ENCODE results near the gene FNDC11. TPM values are rescaled to one million over a fixed set of nuclear protein-coding genes. Genes with fewer than 3 reads are reported as not detected.

The FNDC11 gene
- total and polyA plus RNA-seq, 5 experiments from 2014 or later: 0.13 to 0.36 (median 0.25) TPM; not detected in 2

DNA sequence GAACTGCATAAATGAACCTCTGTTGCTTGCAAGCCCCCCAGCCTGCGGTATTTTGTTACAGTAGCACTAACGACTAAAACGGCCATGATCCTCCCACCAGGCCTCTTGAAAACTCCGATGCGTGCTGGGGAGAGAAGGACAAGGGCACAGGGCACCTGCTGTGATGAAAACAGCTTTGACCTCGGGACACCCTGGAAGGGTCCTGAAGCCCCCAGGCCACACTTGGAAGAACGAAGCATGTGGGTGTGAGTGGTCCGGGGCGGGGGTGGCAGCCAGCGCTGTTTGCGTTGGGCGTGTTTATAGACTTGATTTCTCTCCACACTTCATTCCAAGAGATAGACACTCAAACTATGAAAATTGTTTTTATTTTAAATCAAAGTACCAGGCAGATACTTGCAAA lies 33.3 kb downstream of the FNDC11 start:
- Mint-ChIP-seq H3K4me3 (peak overlapping the region in 2 of 10 donors; percentile 1 to 36), H3K9me3 (no peaks in the 10 kb centered on the region), H3K27ac (peak overlapping the region in 5 of 10 donors; percentile 4 to 92 (median 74)), H3K36me3 (peaks cover 4 to 36% (median 13%) of the 10 kb centered on the region in 3 donors), H3K4me1 (peaks cover 13 to 24% (median 18%) of the 10 kb centered on the region in 4 donors), H3K27me3 (peaks cover 0 to 2% (median 0%) of the 10 kb centered on the region in 5 donors)
- DNase-seq (peak in 1 of 10 donors; percentile 27), ATAC-seq (no peak)
- POLR2A ChIA-PET: interaction anchor here (1.5 to 1.7 kb wide), 3 partner anchors 12 to 54 kb away, joined by 3 to 6 read pairs (median 5); no protein-coding TSS in a partner anchor

- POLR2A ChIA-PET: interaction anchor here (0.6 to 1.7 kb wide), 4 partner anchors 11 to 53 kb away, joined by 3 to 6 read pairs (median 5); no protein-coding TSS in a partner anchor
- no peaks in the 10 kb centered on the region for H3K9me3 Mint-ChIP-seq
- peaks cover 0 to 2% (median 0%) of the 10 kb centered on the region in 5 donors for H3K27me3 Mint-ChIP-seq
- H3K27ac Mint-ChIP-seq: peak overlapping the region in 8 of 10 donors; percentile 44 to 92 (median 74)
- peak overlapping the region in 6 of 10 donors; percentile 20 to 64 (median 43) for H3K4me3 Mint-ChIP-seq
- H3K36me3 Mint-ChIP-seq: peaks cover 5 to 40% (median 15%) of the 10 kb centered on the region in 3 donors
- H3K4me1 Mint-ChIP-seq: peaks cover 13 to 24% (median 18%) of the 10 kb centered on the region in 4 donors
- ATAC-seq (peak; percentile 39 to 89), DNase-seq (peak in 4 of 10 donors; percentile 33 to 62 (median 59))
Observed at GRCh38 chr20:63587776-63588591, 34.0 kb downstream of the FNDC11 start.

DNA sequence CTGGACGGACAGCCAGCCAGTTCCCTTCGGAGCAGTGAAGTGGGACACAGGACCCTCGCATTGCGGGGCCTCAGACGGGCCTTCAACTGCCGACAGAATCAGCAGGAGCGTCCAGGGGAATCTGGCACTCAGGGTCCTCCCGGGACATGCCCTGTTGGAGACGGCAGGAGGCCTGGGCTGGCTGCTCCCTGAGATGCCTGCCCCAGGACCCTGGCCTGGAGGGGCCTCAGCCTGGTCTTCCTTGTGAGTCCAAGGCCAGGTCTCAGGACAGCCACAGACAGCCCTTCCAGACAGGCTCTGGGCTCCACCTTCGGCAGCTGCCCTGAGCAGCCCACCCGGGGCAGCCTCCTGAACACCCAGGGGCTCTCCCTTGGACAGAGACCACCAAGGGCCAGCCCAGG lies 34.7 kb downstream of the FNDC11 start:
- POLR2A ChIA-PET: interaction anchor here (0.6 to 1.7 kb wide), 2 partner anchors 19 to 52 kb away, joined by 5 to 6 read pairs; no protein-coding TSS in a partner anchor
- Mint-ChIP-seq H3K9me3 (no peaks in the 10 kb centered on the region), H3K27ac (peak overlapping the region in 7 of 10 donors; percentile 44 to 92 (median 66))

GRCh38 chr20:63589261-63590217 lies 35.6 kb downstream of the FNDC11 start:
- peaks cover 10 to 47% (median 22%) of the 10 kb centered on the region in 3 donors for H3K36me3 Mint-ChIP-seq
- peaks cover 13 to 23% (median 19%) of the 10 kb centered on the region in 4 donors for H3K4me1 Mint-ChIP-seq
- ATAC-seq (no peak), DNase-seq (peak in 1 of 10 donors; percentile 45)
- POLR2A ChIA-PET: no interaction called here
- no peak overlapping the region for H3K4me3 Mint-ChIP-seq
- peak overlapping the region in 1 of 10 donors; percentile 21 for H3K27ac Mint-ChIP-seq
- no peaks in the 10 kb centered on the region for H3K9me3 Mint-ChIP-seq
- H3K27me3 Mint-ChIP-seq: no peaks in the 10 kb centered on the region

More for the DNA sequence above, 34.7 kb downstream of the FNDC11 start:
- DNase-seq: peak in 1 of 10 donors; percentile 49
- Mint-ChIP-seq H3K4me3 (peak overlapping the region in 1 of 10 donors; percentile 37), H3K36me3 (peaks cover 10 to 46% (median 21%) of the 10 kb centered on the region in 3 donors), H3K27me3 (peaks cover 0 to 2% (median 0%) of the 10 kb centered on the region in 5 donors), H3K4me1 (peaks cover 13 to 24% (median 19%) of the 10 kb centered on the region in 4 donors)
- no peak for ATAC-seq

DNA sequence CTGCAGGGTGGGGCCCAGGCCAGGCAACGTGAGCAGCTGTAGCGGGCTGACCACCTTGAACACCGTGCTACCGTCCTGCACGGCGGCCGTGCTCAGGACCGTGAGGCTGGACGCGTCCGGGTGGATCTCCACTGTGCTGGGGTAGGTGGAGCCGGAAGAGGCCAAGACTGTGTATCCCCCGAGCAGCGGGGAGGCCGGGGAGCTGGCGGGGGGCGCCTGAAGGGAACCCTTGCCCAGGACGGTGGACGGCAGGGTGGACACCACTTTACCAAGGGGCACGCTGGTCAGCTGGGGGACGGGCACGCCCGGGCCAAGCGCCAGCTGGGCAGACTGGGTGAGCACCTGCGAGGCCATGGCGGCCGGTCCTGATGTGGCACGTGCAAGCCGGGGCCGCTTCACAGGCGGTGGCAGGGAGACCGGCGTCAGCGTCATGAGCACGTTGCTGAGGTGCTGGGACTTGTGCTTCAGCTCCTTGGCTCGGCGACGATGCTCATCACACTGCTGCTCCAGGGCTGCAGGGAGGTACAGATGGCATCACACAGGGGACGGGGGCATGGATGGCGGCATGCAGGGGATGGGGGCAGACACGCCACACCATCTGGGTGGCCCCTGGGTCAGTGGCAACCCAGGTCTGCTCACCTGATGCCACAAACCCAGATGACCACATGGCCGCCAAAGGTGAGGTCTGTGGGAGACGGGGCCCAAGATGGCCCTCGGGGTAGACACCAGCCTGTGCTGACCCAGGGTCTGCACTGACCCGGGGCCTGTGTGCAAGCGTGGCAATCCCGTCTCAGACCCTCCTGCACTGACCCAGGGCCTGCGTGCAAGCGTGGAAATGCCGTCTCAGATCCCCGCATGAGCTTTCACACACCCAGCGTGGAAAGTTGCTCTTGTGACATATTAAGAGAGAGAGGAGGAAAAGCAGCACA lies 36.5 kb downstream of the FNDC11 start:
- Mint-ChIP-seq H3K4me3 (no peak overlapping the region), H3K27me3 (no peaks in the 10 kb centered on the region), H3K4me1 (peaks cover 13 to 22% (median 19%) of the 10 kb centered on the region in 4 donors), H3K36me3 (peaks cover 10 to 52% (median 27%) of the 10 kb centered on the region in 3 donors), H3K27ac (no peak overlapping the region), H3K9me3 (no peaks in the 10 kb centered on the region)
- POLR2A ChIA-PET: interaction anchor here (0.6 to 1.1 kb wide), 2 partner anchors 11 to 16 kb away, joined by 3 read pairs; partner anchors contain the start of gene HELZ2
- DNase-seq (peak in 1 of 10 donors; percentile 46), ATAC-seq (no peak)

- POLR2A ChIA-PET: interaction anchor here (0.6 to 1.1 kb wide), 3 partner anchors 10 to 67 kb away, joined by 3 read pairs; partner anchors contain the start of gene HELZ2
- H3K27ac Mint-ChIP-seq: no peak overlapping the region
- peaks cover 10 to 53% (median 27%) of the 10 kb centered on the region in 3 donors for H3K36me3 Mint-ChIP-seq
- ATAC-seq (no peak), DNase-seq (no peak)
- no peaks in the 10 kb centered on the region for H3K27me3 Mint-ChIP-seq
- no peaks in the 10 kb centered on the region for H3K9me3 Mint-ChIP-seq
- no peak overlapping the region for H3K4me3 Mint-ChIP-seq
- H3K4me1 Mint-ChIP-seq: peaks cover 11 to 17% (median 15%) of the 10 kb centered on the region in 4 donors
Observed at GRCh38 chr20:63591147-63591533, 37.2 kb downstream of the FNDC11 start.

- H3K27me3 Mint-ChIP-seq: no peaks in the 10 kb centered on the region
- DNase-seq (no peak), ATAC-seq (no peak)
- H3K4me3 Mint-ChIP-seq: no peak overlapping the region
- H3K36me3 Mint-ChIP-seq: peaks cover 10 to 60% (median 27%) of the 10 kb centered on the region in 3 donors
- H3K9me3 Mint-ChIP-seq: no peaks in the 10 kb centered on the region
- H3K27ac Mint-ChIP-seq: no peak overlapping the region
- POLR2A ChIA-PET: interaction anchor here (1.1 to 1.2 kb wide), 3 partner anchors 18 to 67 kb away, joined by 3 to 4 read pairs (median 3); partner anchors contain the start of genes HELZ2 and PTK6
- H3K4me1 Mint-ChIP-seq: peaks cover 11 to 16% (median 14%) of the 10 kb centered on the region in 4 donors
Observed at GRCh38 chr20:63591786-63592355, 37.9 kb downstream of the FNDC11 start.

GRCh38 chr20:63592661-63593060 lies 38.7 kb downstream of the FNDC11 start:
- Mint-ChIP-seq H3K27ac (peak overlapping the region in 1 of 10 donors; percentile 43), H3K4me3 (no peak overlapping the region), H3K36me3 (peaks cover 10 to 64% (median 31%) of the 10 kb centered on the region in 3 donors), H3K9me3 (no peaks in the 10 kb centered on the region), H3K27me3 (no peaks in the 10 kb centered on the region), H3K4me1 (peaks cover 6 to 9% (median 8%) of the 10 kb centered on the region in 4 donors)
- DNase-seq (no peak), ATAC-seq (no peak)
- POLR2A ChIA-PET: interaction anchor here (1.2 kb wide), 1 partner anchor 55 kb away, joined by 4 read pairs; the partner anchor contains the start of gene PTK6

GRCh38 chr20:63594043-63594561 lies 40.1 kb downstream of the FNDC11 start:
- H3K27ac Mint-ChIP-seq: no peak overlapping the region
- POLR2A ChIA-PET: interaction anchor here (0.9 kb wide), 1 partner anchor 47 kb away, joined by 3 read pairs; no protein-coding TSS in a partner anchor
- peaks cover 7 to 65% (median 39%) of the 10 kb centered on the region in 3 donors for H3K36me3 Mint-ChIP-seq

GRCh38 chr20:63595416-63596127 lies 41.6 kb downstream of the FNDC11 start:
- POLR2A ChIA-PET: interaction anchor here (1.0 kb wide), 1 partner anchor 8 kb away, joined by 5 read pairs; no protein-coding TSS in a partner anchor
- Mint-ChIP-seq H3K9me3 (no peaks in the 10 kb centered on the region), H3K27ac (no peak overlapping the region), H3K4me3 (no peak overlapping the region), H3K36me3 (peaks cover 7 to 58% (median 44%) of the 10 kb centered on the region in 3 donors), H3K27me3 (no peaks in the 10 kb centered on the region), H3K4me1 (peaks cover 0 to 3% (median under 1%) of the 10 kb centered on the region in 4 donors)
- DNase-seq (no peak), ATAC-seq (no peak)

More at GRCh38 chr20:63594043-63594561, 40.1 kb downstream of the FNDC11 start:
- Mint-ChIP-seq H3K9me3 (no peaks in the 10 kb centered on the region), H3K27me3 (no peaks in the 10 kb centered on the region), H3K4me1 (peaks cover 0 to 3% (median under 1%) of the 10 kb centered on the region in 4 donors), H3K4me3 (no peak overlapping the region)
- ATAC-seq: no peak
- DNase-seq: no peak
